SK-N-SH (cell line): ENCODE measurements around the gene FAM227A.

Source experiments
- CTCF ChIP-seq: fragments of 200-600 bp; sonication (generic); IDR thresholded peaks from 2 replicates; pipeline ENCODE4 v1.6.1; 2017; ENCODE audit warnings: antibody characterized with exemption, mild to moderate bottlenecking, moderate library complexity
- FOSL2 ChIP-seq: IDR thresholded peaks from 2 replicates; pipeline ENCODE4 v1.4.0; 2012; ENCODE audit warnings: low read depth, mild to moderate bottlenecking, moderate library complexity, borderline replicate concordance
- FOXJ3 ChIP-seq: sonication (generic); formaldehyde crosslinking; IDR thresholded peaks from 2 replicates; pipeline ENCODE4 v1.5.1; 2020; ENCODE audit warnings: mild to moderate bottlenecking, missing genetic modification reagents
- GABPA ChIP-seq: IDR thresholded peaks from 2 replicates; pipeline ENCODE4 v1.4.0; 2012; ENCODE audit warnings: low read depth, mild to moderate bottlenecking
- GATA2 ChIP-seq: sonication (generic); formaldehyde crosslinking; IDR thresholded peaks from 2 replicates; pipeline ENCODE4 v1.5.0; 2020; ENCODE audit warnings: mild to moderate bottlenecking, missing genetic modification reagents
- MAX ChIP-seq: IDR thresholded peaks from 2 replicates; pipeline ENCODE4 v1.4.0; 2012; ENCODE audit warnings: low read depth
- MXI1 ChIP-seq: IDR thresholded peaks from 2 replicates; pipeline ENCODE4 v1.6.1; 2012; ENCODE audit warnings: mild to moderate bottlenecking, low read depth, low read length, improper control_type of control experiment
- PBX3 ChIP-seq: IDR thresholded peaks from 2 replicates; pipeline ENCODE4; 2012
- REST ChIP-seq: IDR thresholded peaks from 2 replicates; pipeline ENCODE4 v1.6.1; 2012; ENCODE audit warnings: mild to moderate bottlenecking, low read depth, low read length, moderate library complexity
- RXRA ChIP-seq: IDR thresholded peaks from 2 replicates; pipeline ENCODE4 v1.4.0; 2012; ENCODE audit warnings: low read depth, mild to moderate bottlenecking, borderline replicate concordance
- SMC3 ChIP-seq: IDR thresholded peaks from 2 replicates; pipeline ENCODE4 v1.6.1; 2012; ENCODE audit warnings: low read depth, low read length, improper control_type of control experiment
- TEAD4 ChIP-seq: IDR thresholded peaks from 2 replicates; pipeline ENCODE4 v1.4.0; 2012; ENCODE audit warnings: mild to moderate bottlenecking, borderline replicate concordance; ENCODE audit not compliant: insufficient read depth
- USF1 ChIP-seq: IDR thresholded peaks from 2 replicates; pipeline ENCODE4 v1.4.0; 2012; ENCODE audit warnings: low read depth, borderline replicate concordance

GRCh38 chr22:38602166-38602565, 54.0 kb downstream of the FAM227A start:
- no peak for TF ChIP-seq GATA2
- TF ChIP-seq CTCF, result no peak
- no peak for TF ChIP-seq GABPA
- no peak for TF ChIP-seq FOXJ3 (CRISPR knock-in tag)
- TF ChIP-seq MAX, result no peak
- TF ChIP-seq SMC3, result no peak
- TF ChIP-seq RXRA, result no peak
- TF ChIP-seq TEAD4, result no peak
- TF ChIP-seq MXI1, result no peak
- no peak for TF ChIP-seq FOSL2
- TF ChIP-seq USF1, result no peak
- TF ChIP-seq PBX3, result no peak
- no peak for TF ChIP-seq REST
